Naive thymus-derived CD4-positive, alpha-beta T cell (primary cell): ENCODE results near the gene HSF2BP. TPM values are rescaled to one million over a fixed set of nuclear protein-coding genes. Genes with fewer than 3 reads are reported as not detected.
"Not testable (repeated sequence)": the region's sequence is repeated elsewhere in the genome, so short reads cannot be mapped to it uniquely, and the experiment has no call there.

Source experiments
- ATAC-seq: fragments of 150-1000 bp; cut with Tn5 transposase; 2 replicates; pipeline ENCODE4 v1.10.0; 2021; ENCODE audit warnings: mild to moderate bottlenecking, moderate library complexity
- CTCF ChIA-PET: fragments of 350-600 bp; sonication (Branson Sonifier 250); formaldehyde crosslinking; loops from one replicate; lab custom pipeline; 2021; ENCODE audit warnings: antibody characterized with exemption; lab: Charles Lee
- POLR2A ChIA-PET: fragments of 350-600 bp; sonication (Branson Sonifier 250); formaldehyde crosslinking; loops from one replicate; lab custom pipeline; 2021; ENCODE audit warnings: antibody characterized with exemption, inconsistent platforms; lab: Charles Lee
- DNase-seq, 9 donors: peaks; one replicate each; pipeline versions ENCODE4 v3.0.0 to v3.0.0-alpha.2; 2020 to 2022; ENCODE audit warnings: mixed read lengths in 1 of 9
- H3K27ac ChIP-seq: one replicate; pipeline ENCODE4 v1.7.0; 2013; ENCODE audit warnings: mild to moderate bottlenecking, low read depth, low read length, moderate library complexity
- H3K27me3 ChIP-seq, 2 donors: one replicate each; pipeline ENCODE4 v1.7.0; 2013; ENCODE audit warnings: low read length in 2 of 2, mild to moderate bottlenecking in 2 of 2, moderate library complexity in 2 of 2; ENCODE audit not compliant: control insufficient read depth in 2 of 2, insufficient read depth in 2 of 2
- H3K36me3 ChIP-seq, 3 experiments: 1 replicate in 2 of 3; 2 replicates in 1 of 3; pipeline ENCODE4 v1.7.0; 2013; ENCODE audit warnings: low read length in 3 of 3, mild to moderate bottlenecking in 3 of 3, moderate library complexity in 1 of 3; ENCODE audit not compliant: insufficient read depth in 3 of 3, control insufficient read depth in 2 of 3
- H3K4me1 ChIP-seq, 2 donors: one replicate each; pipeline ENCODE4 v1.7.0; 2013; ENCODE audit warnings: low read length in 2 of 2, mild to moderate bottlenecking in 2 of 2, moderate library complexity in 1 of 2; ENCODE audit not compliant: control insufficient read depth in 2 of 2, insufficient read depth in 2 of 2
- H3K4me3 ChIP-seq: 2 replicates; pipeline ENCODE4 v1.7.0; 2013; ENCODE audit warnings: mild to moderate bottlenecking, low read length
- H3K9me3 ChIP-seq, 3 experiments: 1 replicate in 2 of 3; 2 replicates in 1 of 3; pipeline ENCODE4 v1.7.0; 2013; ENCODE audit warnings: low read length in 3 of 3; ENCODE audit not compliant: control insufficient read depth in 2 of 3
- H3K27ac Mint-ChIP-seq, 9 donors: one replicate each; pipeline ENCODE4 v1.8.0; 2020 to 2022; ENCODE audit warnings: mixed read lengths in 9 of 9, mild to moderate bottlenecking in 8 of 9, moderate library complexity in 5 of 9, inconsistent platforms in 2 of 9
- H3K27me3 Mint-ChIP-seq, 5 donors: one replicate each; pipeline ENCODE4 v1.8.0; 2021 to 2022; ENCODE audit warnings: mixed read lengths in 5 of 5, mild to moderate bottlenecking in 1 of 5
- H3K36me3 Mint-ChIP-seq, 5 donors: one replicate each; pipeline ENCODE4 v1.8.0; 2020 to 2022; ENCODE audit warnings: mixed read lengths in 5 of 5, mild to moderate bottlenecking in 3 of 5, inconsistent platforms in 1 of 5
- H3K4me1 Mint-ChIP-seq, 7 donors: one replicate each; pipeline ENCODE4 v1.8.0; 2020 to 2022; ENCODE audit warnings: mixed read lengths in 7 of 7, mild to moderate bottlenecking in 3 of 7, inconsistent platforms in 1 of 7
- H3K4me3 Mint-ChIP-seq, 10 donors: one replicate each; pipeline ENCODE4 v1.8.0; 2020 to 2022; ENCODE audit warnings: mild to moderate bottlenecking in 10 of 10, mixed read lengths in 10 of 10, moderate library complexity in 6 of 10, inconsistent platforms in 2 of 10
- H3K9me3 Mint-ChIP-seq, 11 donors: one replicate each; pipeline ENCODE4 v1.8.0; 2020 to 2022; ENCODE audit warnings: mixed read lengths in 11 of 11, mild to moderate bottlenecking in 4 of 11, inconsistent platforms in 1 of 11, moderate library complexity in 1 of 11
- intact Hi-C, 2 donors: fragments of 100-400 bp; cut with micrococcal nuclease; formaldehyde crosslinking; loops; one replicate each; pipeline ENCODE4 v1.15.1; 2023
- polyA plus RNA-seq, 2 donors: library from polyadenylated mRNA; unstranded; fragments of 300-500 nt; fragmentation: Illumina TruSeq; gene quantifications; one replicate each; pipeline ENCODE4 v1.2.3, GENCODE V29; 2021
- total RNA-seq, 6 experiments: library from RNA in 5 of 6; stranded (reverse) in 5 of 6; gene quantifications; 1 replicate in 5 of 6; 2 replicates in 1 of 6; pipeline ENCODE4 v1.2.3 and lab custom pipeline; 2021 to 2026

The HSF2BP gene
- total and polyA plus RNA-seq, 7 experiments from 2014 or later = 0.28 to 1.4 (median 0.81) TPM

DNA sequence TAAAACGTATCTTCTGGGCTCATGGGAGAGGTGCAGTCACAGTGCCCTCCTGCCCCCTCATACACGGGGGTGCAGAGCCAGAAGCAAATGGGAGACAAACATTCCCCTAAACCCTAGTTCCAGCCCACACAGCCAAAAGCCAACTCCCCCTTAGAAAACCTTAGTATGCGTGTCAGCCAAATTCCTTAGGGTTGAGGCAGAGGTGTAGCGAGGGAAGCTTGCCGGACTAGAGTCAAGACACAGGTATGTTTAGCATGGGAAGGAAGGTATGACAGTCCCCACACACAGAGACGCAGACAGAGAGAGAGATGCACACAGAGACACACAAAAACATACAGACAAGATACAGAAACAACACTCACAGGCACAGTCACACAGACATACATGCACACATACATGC is 141.6 kb downstream of the HSF2BP start:
- H3K27me3 Mint-ChIP-seq = not testable (repeated sequence)

GRCh38 chr21:43516860-43517627 is 142.2 kb downstream of the HSF2BP start:
- H3K9me3 ChIP-seq, H3K4me3 ChIP-seq, H3K36me3 ChIP-seq, intact Hi-C loops, H3K27me3 ChIP-seq, DNase-seq, H3K27ac ChIP-seq, H3K9me3 Mint-ChIP-seq, H3K27ac Mint-ChIP-seq, H3K4me1 Mint-ChIP-seq, H3K36me3 Mint-ChIP-seq, H3K27me3 Mint-ChIP-seq, ATAC-seq, H3K4me3 Mint-ChIP-seq, CTCF ChIA-PET, POLR2A ChIA-PET, H3K4me1 ChIP-seq: not testable (repeated sequence)

More for the DNA sequence above, 141.6 kb downstream of the HSF2BP start:
- H3K4me3 Mint-ChIP-seq, ATAC-seq, intact Hi-C loops, POLR2A ChIA-PET, H3K4me1 ChIP-seq, H3K27ac ChIP-seq, H3K9me3 Mint-ChIP-seq, H3K36me3 Mint-ChIP-seq, H3K27me3 ChIP-seq, H3K27ac Mint-ChIP-seq, H3K4me3 ChIP-seq, H3K4me1 Mint-ChIP-seq, H3K36me3 ChIP-seq, DNase-seq, H3K9me3 ChIP-seq, CTCF ChIA-PET: not testable (repeated sequence)

DNA sequence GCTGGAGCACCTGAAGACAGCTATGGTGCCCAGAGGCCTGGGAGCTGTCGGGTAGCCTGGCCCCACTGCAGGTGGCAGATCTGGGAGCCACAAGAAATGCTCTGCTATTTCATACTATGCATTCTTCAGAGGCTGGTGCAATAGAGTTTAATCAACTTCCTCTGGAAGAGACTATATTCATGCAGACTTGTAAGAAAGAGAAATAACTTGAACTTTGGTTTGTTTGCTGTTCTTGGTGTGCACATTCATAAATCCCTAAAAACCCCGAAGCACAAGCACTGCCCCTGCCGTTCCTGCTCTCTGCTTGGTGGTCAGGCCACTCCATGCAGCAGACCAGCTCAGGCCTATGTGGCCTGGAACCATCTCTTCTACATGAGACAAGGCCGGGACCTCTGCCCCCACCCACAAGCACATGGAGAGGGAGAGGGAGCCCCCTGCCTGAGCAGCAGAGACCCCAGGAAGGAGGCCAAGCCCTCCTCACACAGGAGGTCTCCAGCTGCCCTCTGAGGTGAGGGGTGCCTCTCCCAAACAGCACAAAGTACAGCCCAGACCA is 142.9 kb downstream of the HSF2BP start:
- H3K4me3 Mint-ChIP-seq, POLR2A ChIA-PET, H3K27ac ChIP-seq, DNase-seq, CTCF ChIA-PET, H3K4me1 ChIP-seq, H3K27me3 ChIP-seq, ATAC-seq, H3K9me3 Mint-ChIP-seq, H3K4me3 ChIP-seq, H3K27me3 Mint-ChIP-seq, H3K36me3 Mint-ChIP-seq, H3K27ac Mint-ChIP-seq, H3K9me3 ChIP-seq, H3K4me1 Mint-ChIP-seq, intact Hi-C loops, H3K36me3 ChIP-seq: not testable (repeated sequence)

GRCh38 chr21:43514834-43515233 is 144.5 kb downstream of the HSF2BP start:
- H3K4me3 ChIP-seq, H3K27ac ChIP-seq, H3K27ac Mint-ChIP-seq, H3K4me3 Mint-ChIP-seq, DNase-seq, H3K9me3 Mint-ChIP-seq, H3K36me3 ChIP-seq, H3K4me1 Mint-ChIP-seq, H3K4me1 ChIP-seq, CTCF ChIA-PET, ATAC-seq, intact Hi-C loops, H3K36me3 Mint-ChIP-seq, H3K27me3 Mint-ChIP-seq, H3K9me3 ChIP-seq, POLR2A ChIA-PET, H3K27me3 ChIP-seq: not testable (repeated sequence)

- H3K27ac Mint-ChIP-seq, H3K36me3 ChIP-seq, H3K27me3 ChIP-seq, ATAC-seq, H3K36me3 Mint-ChIP-seq, H3K9me3 ChIP-seq, intact Hi-C loops, H3K4me3 Mint-ChIP-seq, DNase-seq, H3K27ac ChIP-seq, H3K4me1 ChIP-seq, H3K27me3 Mint-ChIP-seq, H3K9me3 Mint-ChIP-seq, CTCF ChIA-PET, H3K4me1 Mint-ChIP-seq, POLR2A ChIA-PET, H3K4me3 ChIP-seq: not testable (repeated sequence)
These were observed 146.3 kb downstream of the HSF2BP start for GRCh38 chr21:43513023-43513422.

DNA sequence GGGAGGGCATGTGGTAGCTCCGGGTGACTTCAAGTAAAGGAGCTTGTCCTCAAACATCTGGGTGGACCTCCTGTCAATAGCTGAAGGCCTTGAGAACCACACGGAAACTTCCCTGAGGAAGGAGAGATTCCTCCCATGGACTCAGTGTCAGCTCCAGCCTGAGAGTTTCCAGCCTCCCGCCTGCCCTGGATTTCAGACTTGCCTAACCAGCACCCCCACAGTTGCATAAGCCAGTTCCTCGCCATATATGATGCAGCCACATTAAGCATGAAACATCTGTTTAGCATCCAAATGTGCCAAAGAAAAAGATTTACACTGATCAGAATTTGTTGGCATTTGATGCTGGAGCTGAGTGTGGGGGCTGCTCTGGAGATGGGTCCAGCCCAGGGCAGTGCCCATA is 148.1 kb downstream of the HSF2BP start:
- H3K4me3 Mint-ChIP-seq, H3K27me3 Mint-ChIP-seq, H3K9me3 ChIP-seq, H3K27me3 ChIP-seq, H3K36me3 Mint-ChIP-seq, H3K9me3 Mint-ChIP-seq, ATAC-seq, H3K27ac Mint-ChIP-seq, H3K4me1 ChIP-seq, POLR2A ChIA-PET, H3K4me3 ChIP-seq, H3K36me3 ChIP-seq, H3K4me1 Mint-ChIP-seq, intact Hi-C loops, DNase-seq, H3K27ac ChIP-seq, CTCF ChIA-PET: not testable (repeated sequence)

- CTCF ChIA-PET, POLR2A ChIA-PET, H3K27me3 ChIP-seq, H3K36me3 Mint-ChIP-seq, H3K4me1 Mint-ChIP-seq, H3K9me3 Mint-ChIP-seq, H3K4me1 ChIP-seq, intact Hi-C loops, H3K9me3 ChIP-seq, H3K4me3 Mint-ChIP-seq, H3K27ac Mint-ChIP-seq, DNase-seq, H3K36me3 ChIP-seq, H3K27me3 Mint-ChIP-seq, H3K4me3 ChIP-seq, H3K27ac ChIP-seq: not testable (repeated sequence)
- peak; percentile 16 for ATAC-seq
These were observed 148.6 kb downstream of the HSF2BP start for GRCh38 chr21:43510669-43511068.
